ENCODE results near the gene ISYNA1.

- TF ChIP-seq, protein P1, sequence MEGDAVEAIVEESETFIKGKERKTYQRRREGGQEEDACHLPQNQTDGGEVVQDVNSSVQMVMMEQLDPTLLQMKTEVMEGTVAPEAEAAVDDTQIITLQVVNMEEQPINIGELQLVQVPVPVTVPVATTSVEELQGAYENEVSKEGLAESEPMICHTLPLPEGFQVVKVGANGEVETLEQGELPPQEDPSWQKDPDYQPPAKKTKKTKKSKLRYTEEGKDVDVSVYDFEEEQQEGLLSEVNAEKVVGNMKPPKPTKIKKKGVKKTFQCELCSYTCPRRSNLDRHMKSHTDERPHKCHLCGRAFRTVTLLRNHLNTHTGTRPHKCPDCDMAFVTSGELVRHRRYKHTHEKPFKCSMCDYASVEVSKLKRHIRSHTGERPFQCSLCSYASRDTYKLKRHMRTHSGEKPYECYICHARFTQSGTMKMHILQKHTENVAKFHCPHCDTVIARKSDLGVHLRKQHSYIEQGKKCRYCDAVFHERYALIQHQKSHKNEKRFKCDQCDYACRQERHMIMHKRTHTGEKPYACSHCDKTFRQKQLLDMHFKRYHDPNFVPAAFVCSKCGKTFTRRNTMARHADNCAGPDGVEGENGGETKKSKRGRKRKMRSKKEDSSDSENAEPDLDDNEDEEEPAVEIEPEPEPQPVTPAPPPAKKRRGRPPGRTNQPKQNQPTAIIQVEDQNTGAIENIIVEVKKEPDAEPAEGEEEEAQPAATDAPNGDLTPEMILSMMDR (IDR thresholded peaks at IDR 0.05): no peak
- TF ChIP-seq EZH2 (IDR thresholded peaks at IDR 0.05; ENCODE audit: borderline replicate concordance, insufficient read depth, low read depth, low read length, poor library complexity, severe bottlenecking): no peak
Measured at GRCh38 chr19:18419699-18420460, 18.1 kb downstream of the ISYNA1 start.
